ENCODE measurements around the gene TEKT5. TPM values are rescaled to one million over a fixed set of nuclear protein-coding genes. Genes with fewer than 3 reads are reported as not detected.

TEKT5 gene
- total and polyA plus RNA-seq, 2 donors from 2014 or later: 0.57 TPM; not detected in 1

DNA sequence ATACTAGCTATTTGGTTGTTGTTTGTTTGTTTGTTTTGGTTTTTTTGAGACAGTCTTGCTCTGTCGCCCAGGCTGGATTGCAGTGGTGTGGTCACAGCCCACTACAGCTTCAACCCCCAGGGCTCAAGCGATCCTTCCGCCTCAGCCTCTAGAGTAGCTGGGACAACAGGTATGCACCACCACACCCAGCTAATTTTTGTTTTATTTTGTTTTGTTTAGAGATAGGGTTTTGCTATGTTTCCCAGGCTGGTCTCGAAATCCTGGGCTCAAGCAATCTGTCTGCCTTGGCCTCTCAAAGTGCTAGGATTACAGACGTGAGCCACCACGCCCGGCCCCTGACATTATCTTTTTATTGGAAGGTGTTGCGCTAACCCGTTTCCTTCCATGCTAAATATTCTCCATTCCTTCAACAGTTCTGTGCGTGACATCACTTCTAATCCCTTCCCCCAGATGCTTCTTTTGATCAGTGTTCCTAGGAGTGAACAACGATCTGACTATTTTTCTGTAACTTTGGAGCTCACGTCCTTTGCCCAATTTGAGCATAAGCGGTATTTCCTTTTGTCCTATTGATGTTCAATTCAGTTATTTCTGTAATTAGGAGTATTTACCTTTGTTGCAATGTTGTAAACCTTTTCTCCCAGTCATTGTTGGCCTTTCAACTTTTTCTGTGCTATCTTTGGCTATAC lies 84.1 kb downstream of the TEKT5 start:
- DNase-seq (peak in 1 of 5 donors; percentile 18), FAIRE-seq (no peak)
- no peaks in the 10 kb centered on the region for H3K9me3 ChIP-seq (ENCODE audit: control insufficient read depth in 2 of 3, insufficient read depth in 1 of 3, low read length in 3 of 3)
- TF ChIP-seq, protein P1, sequence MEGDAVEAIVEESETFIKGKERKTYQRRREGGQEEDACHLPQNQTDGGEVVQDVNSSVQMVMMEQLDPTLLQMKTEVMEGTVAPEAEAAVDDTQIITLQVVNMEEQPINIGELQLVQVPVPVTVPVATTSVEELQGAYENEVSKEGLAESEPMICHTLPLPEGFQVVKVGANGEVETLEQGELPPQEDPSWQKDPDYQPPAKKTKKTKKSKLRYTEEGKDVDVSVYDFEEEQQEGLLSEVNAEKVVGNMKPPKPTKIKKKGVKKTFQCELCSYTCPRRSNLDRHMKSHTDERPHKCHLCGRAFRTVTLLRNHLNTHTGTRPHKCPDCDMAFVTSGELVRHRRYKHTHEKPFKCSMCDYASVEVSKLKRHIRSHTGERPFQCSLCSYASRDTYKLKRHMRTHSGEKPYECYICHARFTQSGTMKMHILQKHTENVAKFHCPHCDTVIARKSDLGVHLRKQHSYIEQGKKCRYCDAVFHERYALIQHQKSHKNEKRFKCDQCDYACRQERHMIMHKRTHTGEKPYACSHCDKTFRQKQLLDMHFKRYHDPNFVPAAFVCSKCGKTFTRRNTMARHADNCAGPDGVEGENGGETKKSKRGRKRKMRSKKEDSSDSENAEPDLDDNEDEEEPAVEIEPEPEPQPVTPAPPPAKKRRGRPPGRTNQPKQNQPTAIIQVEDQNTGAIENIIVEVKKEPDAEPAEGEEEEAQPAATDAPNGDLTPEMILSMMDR (IDR thresholded peaks at IDR 0.05; ENCODE audit: borderline replicate concordance, extremely low read depth, insufficient read depth): no peak
- H3K4me1 ChIP-seq (ENCODE audit: control insufficient read depth in 2 of 3, insufficient read depth in 2 of 3, low read depth in 1 of 3, low read length in 3 of 3): no peaks in the 10 kb centered on the region
- no peaks in the 10 kb centered on the region for H3K36me3 ChIP-seq (ENCODE audit: control insufficient read depth in 2 of 3, insufficient read depth in 3 of 3, low read length in 3 of 3)
- no peak overlapping the region for H3K4me3 ChIP-seq (ENCODE audit: low read length in 3 of 3)
- no peaks in the 10 kb centered on the region for H3K27me3 ChIP-seq (ENCODE audit: control insufficient read depth, insufficient read depth, low read length)
- intact Hi-C loops (cut with DNase I): no loop called here
- H3K27ac ChIP-seq (ENCODE audit: low read depth in 2 of 2, low read length in 2 of 2): no peak overlapping the region
- H3K9ac ChIP-seq (ENCODE audit: low read length in 3 of 3): no peak overlapping the region

DNA sequence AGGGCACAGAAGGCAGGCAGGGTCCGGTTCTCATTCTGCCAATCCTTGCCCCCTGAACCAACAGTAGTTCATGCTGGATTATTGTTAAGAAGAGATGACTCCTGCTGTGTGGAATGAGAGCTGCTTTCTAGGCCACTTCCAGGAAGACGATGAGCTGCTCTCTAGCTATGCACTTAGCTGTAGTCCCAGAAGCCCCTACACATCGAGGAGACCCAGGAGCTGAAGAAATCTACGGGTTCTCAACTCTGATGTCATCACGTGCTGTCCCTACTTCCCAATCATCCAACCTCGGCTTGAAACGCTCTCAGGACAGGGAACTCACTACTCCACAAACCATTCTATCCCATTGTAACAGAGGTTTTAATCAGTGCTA lies 85.3 kb downstream of the TEKT5 start:
- H3K27ac ChIP-seq (ENCODE audit: low read depth in 2 of 2, low read length in 2 of 2): no peak overlapping the region
- no peaks in the 10 kb centered on the region for H3K36me3 ChIP-seq (ENCODE audit: control insufficient read depth in 2 of 3, insufficient read depth in 3 of 3, low read length in 3 of 3)
- no peak overlapping the region for H3K4me3 ChIP-seq (ENCODE audit: low read length in 3 of 3)
- H3K4me1 ChIP-seq (ENCODE audit: control insufficient read depth in 2 of 3, insufficient read depth in 2 of 3, low read depth in 1 of 3, low read length in 3 of 3): no peaks in the 10 kb centered on the region
- intact Hi-C loops (cut with DNase I): no loop called here
- H3K27me3 ChIP-seq (ENCODE audit: control insufficient read depth, insufficient read depth, low read length): no peaks in the 10 kb centered on the region
- FAIRE-seq (no peak), DNase-seq (no peak)
- H3K9me3 ChIP-seq (ENCODE audit: control insufficient read depth in 2 of 3, insufficient read depth in 1 of 3, low read length in 3 of 3): no peaks in the 10 kb centered on the region
- no peak overlapping the region for H3K9ac ChIP-seq (ENCODE audit: low read length in 3 of 3)
- TF ChIP-seq, protein P1 (IDR thresholded peaks at IDR 0.05; ENCODE audit: borderline replicate concordance, extremely low read depth, insufficient read depth): no peak

DNA sequence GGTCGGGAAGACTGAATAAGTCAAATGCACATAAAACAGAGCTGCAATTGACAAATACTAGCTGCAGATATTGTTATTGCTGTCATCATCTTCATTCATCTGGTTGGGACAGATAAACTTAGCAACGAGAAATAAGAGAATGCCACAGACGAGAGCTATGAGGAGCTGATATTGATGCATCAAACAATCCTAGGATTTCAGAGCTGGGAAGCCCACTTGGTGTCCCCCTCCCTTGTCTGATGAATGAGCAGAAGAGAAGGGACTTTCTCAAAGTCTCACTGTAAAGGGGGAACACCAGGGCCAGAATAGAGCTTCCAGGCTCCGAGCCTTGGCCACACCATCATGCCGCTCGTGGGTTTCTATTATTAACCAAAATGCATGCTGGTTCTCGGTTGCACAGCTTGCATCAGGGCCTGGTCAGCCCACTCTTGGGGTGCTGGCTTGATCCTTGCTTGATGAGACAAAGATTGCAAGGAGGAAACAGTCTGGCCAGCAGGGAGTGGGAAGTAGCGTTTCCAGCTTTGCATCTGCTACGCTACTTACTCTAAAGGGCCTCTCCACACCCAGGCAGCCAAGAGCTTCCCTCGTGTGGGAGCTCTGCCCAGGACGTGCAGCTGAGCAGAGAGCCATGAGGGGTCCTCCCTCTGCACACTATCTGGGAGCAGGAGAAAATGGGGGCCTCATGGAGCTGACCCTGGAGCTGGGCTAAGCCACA lies 85.9 kb downstream of the TEKT5 start:
- TF ChIP-seq, protein P1 (IDR thresholded peaks at IDR 0.05; ENCODE audit: borderline replicate concordance, extremely low read depth, insufficient read depth): no peak
- Histone ChIP-seq H3K4me1 (ENCODE audit: control insufficient read depth in 2 of 3, insufficient read depth in 2 of 3, low read depth in 1 of 3, low read length in 3 of 3) (no peaks in the 10 kb centered on the region), H3K4me3 (ENCODE audit: low read length in 3 of 3) (no peak overlapping the region), H3K27ac (ENCODE audit: low read depth in 2 of 2, low read length in 2 of 2) (no peak overlapping the region), H3K27me3 (ENCODE audit: control insufficient read depth, insufficient read depth, low read length) (no peaks in the 10 kb centered on the region), H3K9me3 (ENCODE audit: control insufficient read depth in 2 of 3, insufficient read depth in 1 of 3, low read length in 3 of 3) (no peaks in the 10 kb centered on the region), H3K9ac (ENCODE audit: low read length in 3 of 3) (no peak overlapping the region), H3K36me3 (ENCODE audit: control insufficient read depth in 2 of 3, insufficient read depth in 3 of 3, low read length in 3 of 3) (no peaks in the 10 kb centered on the region)
- no peak for FAIRE-seq
- intact Hi-C loops (cut with DNase I): no loop called here
- DNase-seq: no peak

Measured in kidney (tissue), 14 donors.